GM12878 (cell line): ENCODE results near the gene ERC2. TPM values are rescaled to one million over a fixed set of nuclear protein-coding genes. Genes with fewer than 3 reads are reported as not detected.

ENCODE experiments used
- ATAC-seq: fragments of 200-7000 bp; cut with Tn5 transposase; 3 replicates; pipeline ENCODE4 v1.9.1; 2020; ENCODE audit warnings: mild to moderate bottlenecking, moderate library complexity
- BruUV-seq: library from RNA; stranded (reverse); fragments of 400-500 nt; replicated peaks from 2 replicates; lab custom pipeline; 2021; lab: Mats Ljungman, UMichigan
- CTCF ChIA-PET: fragments of 300-600 bp; sonication (Branson Sonifier 250); formaldehyde crosslinking; extraction: SDS; loops from one replicate; lab custom pipeline; 2021; ENCODE audit warnings: inconsistent platforms; lab: Yijun Ruan, JAX
- POLR2A ChIA-PET: fragments of 350-600 bp; formaldehyde crosslinking; extraction: SDS; loops from one replicate; lab custom pipeline; 2021; ENCODE audit warnings: inconsistent platforms; lab: Charles Lee
- RAD21 ChIA-PET: fragments of 300-600 bp; sonication (Branson Sonifier 250); formaldehyde crosslinking; loops from one replicate; lab custom pipeline; 2023; ENCODE audit warnings: antibody characterized with exemption; ENCODE audit not compliant: unreplicated experiment; lab: Charles Lee
- SMC1A ChIA-PET: fragments of 300-600 bp; sonication (Branson Sonifier 250); formaldehyde crosslinking; loops from one replicate; lab custom pipeline; 2023; ENCODE audit not compliant: unreplicated experiment, uncharacterized antibody; lab: Charles Lee
- DNase-seq: peaks from one replicate; pipeline ENCODE4 v3.0.0-alpha.2; 2011; ENCODE audit warnings: low read depth, low spot score
- FAIRE-seq: peaks from 3 replicates; lab custom pipeline; 2011; peaks lifted over from hg19 to GRCh38; lab: Jason Lieb, UNC
- H2AFZ ChIP-seq: 2 replicates; pipeline ENCODE4 v1.6.0; 2011; ENCODE audit warnings: low read depth, low read length, control low read depth; ENCODE audit not compliant: control insufficient read depth
- H3K27ac ChIP-seq: 2 replicates; pipeline ENCODE4 v1.5.1; 2011; ENCODE audit warnings: control low read depth; ENCODE audit not compliant: control insufficient read depth, insufficient read depth
- H3K27me3 ChIP-seq, 2 experiments: replicated peaks in 1 of 2; 2 replicates each; pipeline versions ENCODE4 v1.6.0 to v1.6.1; 2011; ENCODE audit warnings: low read length in 1 of 2; ENCODE audit not compliant: control insufficient read depth in 2 of 2, insufficient read depth in 2 of 2
- H3K36me3 ChIP-seq, 2 experiments: 2 replicates each; pipeline ENCODE4 v1.5.1; 2011; ENCODE audit warnings: low read length in 1 of 2; ENCODE audit not compliant: control insufficient read depth in 2 of 2, insufficient read depth in 2 of 2
- H3K4me1 ChIP-seq: 2 replicates; pipeline ENCODE4 v1.6.1; 2011; ENCODE audit warnings: mild to moderate bottlenecking, low read length, moderate library complexity, mixed read lengths; ENCODE audit not compliant: control insufficient read depth, insufficient read depth
- H3K4me2 ChIP-seq: 2 replicates; pipeline ENCODE4 v1.6.0; 2011; ENCODE audit warnings: control low read depth; ENCODE audit not compliant: control insufficient read depth, insufficient read depth
- H3K4me3 ChIP-seq: fragments of 200-600 bp; sonication (generic); 2 replicates; pipeline ENCODE4 v1.5.1; 2016
- H3K79me2 ChIP-seq: 2 replicates; pipeline ENCODE4 v1.6.0; 2011; ENCODE audit warnings: low read length; ENCODE audit not compliant: control insufficient read depth, insufficient read depth
- H3K9ac ChIP-seq: 2 replicates; pipeline ENCODE4 v1.8.0; 2011; ENCODE audit warnings: low read length, control low read depth, mixed read lengths; ENCODE audit not compliant: control insufficient read depth, insufficient read depth
- H3K9me3 ChIP-seq: replicated peaks from 3 replicates; pipeline ENCODE4 v1.5.1; 2011; ENCODE audit warnings: mild to moderate bottlenecking, low read length; ENCODE audit not compliant: control insufficient read depth, insufficient read depth
- H4K20me1 ChIP-seq: 2 replicates; pipeline ENCODE4 v1.6.0; 2011; ENCODE audit not compliant: control insufficient read depth, insufficient read depth
- BACH1 ChIP-seq: fragments of 450-650 bp; IDR thresholded peaks from 2 replicates; pipeline ENCODE4 v1.6.1; 2017; ENCODE audit warnings: mild to moderate bottlenecking, borderline replicate concordance
- BMI1 ChIP-seq: fragments of 450-650 bp; IDR thresholded peaks from 2 replicates; pipeline ENCODE4 v1.6.1; 2016; ENCODE audit warnings: mild to moderate bottlenecking, moderate library complexity, borderline replicate concordance
- CBX5 ChIP-seq: sonication (generic); IDR thresholded peaks from 2 replicates; pipeline ENCODE4 v1.6.1; 2016; ENCODE audit warnings: low read depth, moderate library complexity, mild to moderate bottlenecking, inconsistent platforms
- FOXK2 ChIP-seq: fragments of 450-650 bp; IDR thresholded peaks from 2 replicates; pipeline ENCODE4 v1.6.1; 2017; ENCODE audit warnings: mild to moderate bottlenecking, moderate library complexity
- GATAD2B ChIP-seq: fragments of 450-650 bp; conservative IDR thresholded peaks from 2 replicates; pipeline ENCODE4 v1.6.1; 2017; ENCODE audit warnings: low read depth, mild to moderate bottlenecking, moderate library complexity
- IKZF2 ChIP-seq, 2 experiments: fragments of 450-650 bp; IDR thresholded peaks; 2 replicates each; pipeline ENCODE4 v1.6.1; 2017; ENCODE audit warnings: mild to moderate bottlenecking in 2 of 2, moderate library complexity in 2 of 2
- LARP7 ChIP-seq: fragments of 450-650 bp; IDR thresholded peaks from 2 replicates; pipeline ENCODE4 v1.6.1; 2017; ENCODE audit warnings: mild to moderate bottlenecking
- MEF2A ChIP-seq: IDR thresholded peaks from 2 replicates; pipeline ENCODE4 v1.6.1; 2011; ENCODE audit warnings: low read depth, mild to moderate bottlenecking, low read length, moderate library complexity; ENCODE audit not compliant: insufficient read depth
- NR2C2 ChIP-seq: IDR thresholded peaks from 2 replicates; pipeline ENCODE4 v1.6.1; 2011; ENCODE audit warnings: borderline replicate concordance, low read depth; ENCODE audit not compliant: control insufficient read depth, insufficient read length
- NR2F1 ChIP-seq: fragments of 450-650 bp; conservative IDR thresholded peaks from 2 replicates; pipeline ENCODE4 v1.6.1; 2017; ENCODE audit warnings: mild to moderate bottlenecking
- SIX5 ChIP-seq: IDR thresholded peaks from 2 replicates; pipeline ENCODE4 v1.6.1; 2011; ENCODE audit warnings: mild to moderate bottlenecking, low read depth, low read length, moderate library complexity; ENCODE audit not compliant: severe bottlenecking
- SP1 ChIP-seq: IDR thresholded peaks from one replicate; pipeline ENCODE4 v1.6.1; 2011; ENCODE audit warnings: low read depth, low read length
- TAF1 ChIP-seq: IDR thresholded peaks from 2 replicates; pipeline ENCODE4 v1.6.1; 2011; ENCODE audit warnings: mild to moderate bottlenecking, low read depth, low read length, borderline replicate concordance
- TCF3 ChIP-seq: IDR thresholded peaks from 2 replicates; pipeline ENCODE4 v1.6.1; 2012; ENCODE audit warnings: low read depth, mild to moderate bottlenecking, low read length, borderline replicate concordance; ENCODE audit not compliant: insufficient read depth
- TCF7 ChIP-seq: IDR thresholded peaks from 2 replicates; pipeline ENCODE4 v1.6.1; 2014; ENCODE audit warnings: antibody characterized with exemption, borderline replicate concordance
- WGBS: methylation state at CpG from one replicate; pipeline ENCODE4 v1.1.6; 2016; ENCODE audit warnings: low lambda C conversion rate; ENCODE audit not compliant: insufficient replicate concordance, insufficient coverage; ENCODE audit errors: missing lambda C conversion rate; 5-methylcytosine and 5-hydroxymethylcytosine counted together
- in situ Hi-C: fragments of 300-500 bp; cut with MboI; formaldehyde crosslinking; loops from 9 replicates; pipeline ENCODE4 v1.14.3; 2018; ENCODE audit warnings: mixed read lengths
- intact Hi-C: fragments of 100-400 bp; cut with micrococcal nuclease; formaldehyde crosslinking; loops from one replicate; pipeline ENCODE4 v1.14.2; 2022; ENCODE audit not compliant: unreplicated experiment
- polyA plus RNA-seq, 11 experiments: library from polyadenylated mRNA; depleted of rRNA in 4 of 11; unstranded in 6 of 11; stranded (reverse) in 5 of 11; fragments of >200 nt; fragmentation: Nextera tagmentation in 4 of 11; fragmentation: Illumina TruSeq in 1 of 11; extraction: Ambion mirVana in 4 of 11; extraction: Trizol in 1 of 11; gene quantifications; 1 replicate in 1 of 11; 2 replicates in 10 of 11; pipeline versions ENCODE4 v1.2.1 to v1.2.3, GENCODE V29; 2011 to 2016; ENCODE audit warnings: inconsistent platforms in 2 of 11, missing spikeins in 2 of 11, low read depth in 1 of 11
- total RNA-seq, 4 experiments: library from RNA; depleted of rRNA in 3 of 4; stranded (reverse); fragments of >200 nt in 3 of 4; fragmentation: Illumina TruSeq in 1 of 4; extraction: Trizol in 1 of 4; gene quantifications; 2 replicates each; pipeline versions ENCODE4 v1.2.1 to v1.2.3, GENCODE V29; 2013 to 2021
- TF ChIP-seq, protein P1 (sequence below): IDR thresholded peaks from 2 replicates; pipeline ENCODE4 v1.6.1; 2012; ENCODE audit warnings: mild to moderate bottlenecking, low read depth, low read length
- TF ChIP-seq, protein P2 (sequence below): IDR thresholded peaks from 2 replicates; pipeline ENCODE4 v1.6.1; 2012; ENCODE audit warnings: improper control_type of control experiment, low read depth, low read length; ENCODE audit not compliant: insufficient replicate concordance

Gene ERC2
- total and polyA plus RNA-seq, 10 of the 15 experiments (the other 5 are each of a cell fraction or from before 2014, with no cell fraction given), result 0.06 to 1.4 (median 0.12) TPM; not detected in 3

DNA sequence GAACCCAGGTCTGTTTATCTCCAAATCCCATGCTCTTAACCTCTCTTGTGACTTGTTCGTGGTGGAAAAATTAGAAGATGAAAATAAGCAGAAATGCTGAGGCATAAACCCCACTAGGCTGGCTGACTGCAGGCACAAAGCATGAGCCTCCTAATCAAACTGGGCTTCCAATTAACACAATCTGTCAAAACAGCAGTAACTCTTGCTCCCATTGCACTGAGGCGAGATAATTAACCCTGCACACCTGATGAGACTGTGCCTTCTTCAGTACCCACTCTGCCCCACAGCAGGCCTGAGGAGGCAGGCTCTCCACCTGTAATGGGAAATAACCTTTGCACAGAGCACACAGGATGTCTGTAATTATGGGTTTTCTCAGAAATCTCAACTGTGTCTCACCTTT is 696.8 kb downstream of the ERC2 start:
- DNase-seq, result no peak
- H3K79me2 ChIP-seq, result no peaks in the 10 kb centered on the region
- WGBS, result 8% methylated on average over 2 of the region's 2 CpGs

More for the DNA sequence above, 696.8 kb downstream of the ERC2 start:
- no peaks in the 10 kb centered on the region for H3K4me1 ChIP-seq
- BruUV-seq, result no TSS peak
- CTCF ChIA-PET, result no interaction called here
- intact Hi-C loops (no loop called here), in situ Hi-C loops (no loop called here)
- no peak for TF ChIP-seq TCF7
- no peak for TF ChIP-seq BMI1
- no peak for TF ChIP-seq TCF3
- TF ChIP-seq NR2F1, result no peak
- TF ChIP-seq, protein P1, sequence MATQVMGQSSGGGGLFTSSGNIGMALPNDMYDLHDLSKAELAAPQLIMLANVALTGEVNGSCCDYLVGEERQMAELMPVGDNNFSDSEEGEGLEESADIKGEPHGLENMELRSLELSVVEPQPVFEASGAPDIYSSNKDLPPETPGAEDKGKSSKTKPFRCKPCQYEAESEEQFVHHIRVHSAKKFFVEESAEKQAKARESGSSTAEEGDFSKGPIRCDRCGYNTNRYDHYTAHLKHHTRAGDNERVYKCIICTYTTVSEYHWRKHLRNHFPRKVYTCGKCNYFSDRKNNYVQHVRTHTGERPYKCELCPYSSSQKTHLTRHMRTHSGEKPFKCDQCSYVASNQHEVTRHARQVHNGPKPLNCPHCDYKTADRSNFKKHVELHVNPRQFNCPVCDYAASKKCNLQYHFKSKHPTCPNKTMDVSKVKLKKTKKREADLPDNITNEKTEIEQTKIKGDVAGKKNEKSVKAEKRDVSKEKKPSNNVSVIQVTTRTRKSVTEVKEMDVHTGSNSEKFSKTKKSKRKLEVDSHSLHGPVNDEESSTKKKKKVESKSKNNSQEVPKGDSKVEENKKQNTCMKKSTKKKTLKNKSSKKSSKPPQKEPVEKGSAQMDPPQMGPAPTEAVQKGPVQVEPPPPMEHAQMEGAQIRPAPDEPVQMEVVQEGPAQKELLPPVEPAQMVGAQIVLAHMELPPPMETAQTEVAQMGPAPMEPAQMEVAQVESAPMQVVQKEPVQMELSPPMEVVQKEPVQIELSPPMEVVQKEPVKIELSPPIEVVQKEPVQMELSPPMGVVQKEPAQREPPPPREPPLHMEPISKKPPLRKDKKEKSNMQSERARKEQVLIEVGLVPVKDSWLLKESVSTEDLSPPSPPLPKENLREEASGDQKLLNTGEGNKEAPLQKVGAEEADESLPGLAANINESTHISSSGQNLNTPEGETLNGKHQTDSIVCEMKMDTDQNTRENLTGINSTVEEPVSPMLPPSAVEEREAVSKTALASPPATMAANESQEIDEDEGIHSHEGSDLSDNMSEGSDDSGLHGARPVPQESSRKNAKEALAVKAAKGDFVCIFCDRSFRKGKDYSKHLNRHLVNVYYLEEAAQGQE, result no peak
- no peak for TF ChIP-seq TAF1
- no peak for TF ChIP-seq CBX5
- TF ChIP-seq NR2C2, result no peak
- no peak for TF ChIP-seq MEF2A
- TF ChIP-seq GATAD2B, result no peak
- TF ChIP-seq BACH1, result no peak
- TF ChIP-seq SIX5, result no peak
- TF ChIP-seq, protein P2, sequence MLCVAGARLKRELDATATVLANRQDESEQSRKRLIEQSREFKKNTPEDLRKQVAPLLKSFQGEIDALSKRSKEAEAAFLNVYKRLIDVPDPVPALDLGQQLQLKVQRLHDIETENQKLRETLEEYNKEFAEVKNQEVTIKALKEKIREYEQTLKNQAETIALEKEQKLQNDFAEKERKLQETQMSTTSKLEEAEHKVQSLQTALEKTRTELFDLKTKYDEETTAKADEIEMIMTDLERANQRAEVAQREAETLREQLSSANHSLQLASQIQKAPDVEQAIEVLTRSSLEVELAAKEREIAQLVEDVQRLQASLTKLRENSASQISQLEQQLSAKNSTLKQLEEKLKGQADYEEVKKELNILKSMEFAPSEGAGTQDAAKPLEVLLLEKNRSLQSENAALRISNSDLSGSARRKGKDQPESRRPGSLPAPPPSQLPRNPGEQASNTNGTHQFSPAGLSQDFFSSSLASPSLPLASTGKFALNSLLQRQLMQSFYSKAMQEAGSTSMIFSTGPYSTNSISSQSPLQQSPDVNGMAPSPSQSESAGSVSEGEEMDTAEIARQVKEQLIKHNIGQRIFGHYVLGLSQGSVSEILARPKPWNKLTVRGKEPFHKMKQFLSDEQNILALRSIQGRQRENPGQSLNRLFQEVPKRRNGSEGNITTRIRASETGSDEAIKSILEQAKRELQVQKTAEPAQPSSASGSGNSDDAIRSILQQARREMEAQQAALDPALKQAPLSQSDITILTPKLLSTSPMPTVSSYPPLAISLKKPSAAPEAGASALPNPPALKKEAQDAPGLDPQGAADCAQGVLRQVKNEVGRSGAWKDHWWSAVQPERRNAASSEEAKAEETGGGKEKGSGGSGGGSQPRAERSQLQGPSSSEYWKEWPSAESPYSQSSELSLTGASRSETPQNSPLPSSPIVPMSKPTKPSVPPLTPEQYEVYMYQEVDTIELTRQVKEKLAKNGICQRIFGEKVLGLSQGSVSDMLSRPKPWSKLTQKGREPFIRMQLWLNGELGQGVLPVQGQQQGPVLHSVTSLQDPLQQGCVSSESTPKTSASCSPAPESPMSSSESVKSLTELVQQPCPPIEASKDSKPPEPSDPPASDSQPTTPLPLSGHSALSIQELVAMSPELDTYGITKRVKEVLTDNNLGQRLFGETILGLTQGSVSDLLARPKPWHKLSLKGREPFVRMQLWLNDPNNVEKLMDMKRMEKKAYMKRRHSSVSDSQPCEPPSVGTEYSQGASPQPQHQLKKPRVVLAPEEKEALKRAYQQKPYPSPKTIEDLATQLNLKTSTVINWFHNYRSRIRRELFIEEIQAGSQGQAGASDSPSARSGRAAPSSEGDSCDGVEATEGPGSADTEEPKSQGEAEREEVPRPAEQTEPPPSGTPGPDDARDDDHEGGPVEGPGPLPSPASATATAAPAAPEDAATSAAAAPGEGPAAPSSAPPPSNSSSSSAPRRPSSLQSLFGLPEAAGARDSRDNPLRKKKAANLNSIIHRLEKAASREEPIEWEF, result no peak
- no peak for TF ChIP-seq SP1
- TF ChIP-seq FOXK2, result no peak
- no peak for TF ChIP-seq LARP7
- no peak for TF ChIP-seq IKZF2 (IDR thresholded peaks at IDR 0.05)
- H3K4me3 ChIP-seq, result no peak overlapping the region
- ATAC-seq (no peak), FAIRE-seq (no peak)
- RAD21 ChIA-PET, result no interaction called here
- SMC1A ChIA-PET, result no interaction called here
- peaks cover 0 to 2% of the 10 kb centered on the region in 2 experiments; a peak in 2 of 4 replicates for H3K27me3 ChIP-seq
- H4K20me1 ChIP-seq, result no peaks in the 10 kb centered on the region
- no peak overlapping the region for H2AFZ ChIP-seq
- POLR2A ChIA-PET, result no interaction called here
- no peaks in the 10 kb centered on the region for H3K9me3 ChIP-seq
- H3K4me2 ChIP-seq, result no peak overlapping the region
- H3K27ac ChIP-seq, result no peak overlapping the region
- no peak overlapping the region for H3K9ac ChIP-seq
- H3K36me3 ChIP-seq, result no peaks in the 10 kb centered on the region
